NK-92 (cell line): ENCODE results near the gene OR4D2.

Experiments used
- DNase-seq: peaks from one replicate; lab custom pipeline; 2025; ENCODE audit not compliant: unreplicated experiment; lab: John Stamatoyannopoulos, UW

Gene OR4D2

GRCh38 chr17:58172369-58173071 lies 5.7 kb downstream of the OR4D2 start:
- no peak for DNase-seq

- no peak for DNase-seq
These were observed 8.1 kb downstream of the OR4D2 start for GRCh38 chr17:58174871-58175270.

- DNase-seq, result no peak
These were observed 9.4 kb downstream of the OR4D2 start for GRCh38 chr17:58176200-58176599.

- no peak for DNase-seq
These were observed 15.0 kb downstream of the OR4D2 start for GRCh38 chr17:58181796-58182195.

GRCh38 chr17:58183514-58183913 lies 16.7 kb downstream of the OR4D2 start:
- no peak for DNase-seq

- DNase-seq, result no peak
These were observed 17.7 kb downstream of the OR4D2 start for GRCh38 chr17:58184308-58184985.

- no peak for DNase-seq
These were observed 18.4 kb downstream of the OR4D2 start for GRCh38 chr17:58184986-58185761.

GRCh38 chr17:58186591-58186990 lies 19.8 kb downstream of the OR4D2 start:
- DNase-seq, result no peak

- no peak for DNase-seq
These were observed 20.3 kb downstream of the OR4D2 start for GRCh38 chr17:58187063-58187462.

- DNase-seq, result no peak
These were observed 20.9 kb downstream of the OR4D2 start for GRCh38 chr17:58187675-58188074.

GRCh38 chr17:58189436-58190146 lies 22.8 kb downstream of the OR4D2 start:
- no peak for DNase-seq

GRCh38 chr17:58191241-58191896 lies 24.6 kb downstream of the OR4D2 start:
- no peak for DNase-seq

GRCh38 chr17:58192612-58193011 lies 25.8 kb downstream of the OR4D2 start, which contains the start of gene EPX:
EPX (plus strand) TSS chr17:58192726; CDS start chr17:58192847, 121 bp downstream.
- no peak for DNase-seq

- no peak for DNase-seq
These were observed 27.0 kb downstream of the OR4D2 start for GRCh38 chr17:58193641-58194255.

GRCh38 chr17:58195518-58196123 lies 28.8 kb downstream of the OR4D2 start:
- DNase-seq, result no peak

GRCh38 chr17:58196610-58197009 lies 29.8 kb downstream of the OR4D2 start:
- no peak for DNase-seq

GRCh38 chr17:58200024-58200633 lies 33.3 kb downstream of the OR4D2 start:
- no peak for DNase-seq

GRCh38 chr17:58202859-58203258 lies 36.1 kb downstream of the OR4D2 start:
- DNase-seq, result no peak

- DNase-seq, result no peak
These were observed 38.0 kb downstream of the OR4D2 start for GRCh38 chr17:58204796-58205195.
